HepG2 (cell line): ENCODE results near the gene SGMS1. TPM values are rescaled to one million over a fixed set of nuclear protein-coding genes. Genes with fewer than 3 reads are reported as not detected.

Experiments used
- BRCA1 ChIP-seq: sonication (generic); formaldehyde crosslinking; IDR thresholded peaks from 2 replicates; pipeline ENCODE4 v1.4.0; 2020; ENCODE audit warnings: missing genetic modification reagents
- CBX1 ChIP-seq: IDR thresholded peaks from one replicate; pipeline ENCODE4 v1.6.1; 2016; ENCODE audit warnings: antibody characterized with exemption, low read depth
- GFI1 ChIP-seq: sonication (generic); formaldehyde crosslinking; IDR thresholded peaks from 2 replicates; pipeline ENCODE4 v1.5.0; 2020; ENCODE audit warnings: missing genetic modification reagents, mild to moderate bottlenecking, borderline replicate concordance
- IKZF1 ChIP-seq: fragments of 450-650 bp; IDR thresholded peaks from 2 replicates; pipeline ENCODE4 v1.7.1; 2016
- ISL2 ChIP-seq: sonication (generic); formaldehyde crosslinking; IDR thresholded peaks from 2 replicates; pipeline ENCODE4 v1.5.0; 2020; ENCODE audit warnings: missing genetic modification reagents
- JARID2 ChIP-seq: sonication (generic); formaldehyde crosslinking; IDR thresholded peaks from 2 replicates; pipeline ENCODE4 v1.8.1; 2023; ENCODE audit warnings: missing genetic modification reagents, inconsistent platforms; ENCODE audit not compliant: insufficient replicate concordance
- MBD4 ChIP-seq: IDR thresholded peaks from 2 replicates; pipeline ENCODE4 v1.6.1; 2012; ENCODE audit warnings: low read length, inconsistent platforms, borderline replicate concordance
- MBNL3 ChIP-seq: fragments of 250-450 bp; sonication (Bioruptor Pico); conservative IDR thresholded peaks from 2 replicates; pipeline ENCODE4 v1.8.0; 2022; ENCODE audit warnings: mild to moderate bottlenecking, inconsistent platforms
- NCOA2 ChIP-seq: sonication (generic); formaldehyde crosslinking; IDR thresholded peaks from 2 replicates; pipeline ENCODE4 v1.8.0; 2022; ENCODE audit warnings: inconsistent platforms
- RARG ChIP-seq: sonication (generic); formaldehyde crosslinking; IDR thresholded peaks from 2 replicates; pipeline ENCODE4 v1.4.0; 2020; ENCODE audit warnings: low read depth, mild to moderate bottlenecking, missing genetic modification reagents
- TCF7 ChIP-seq: sonication (generic); IDR thresholded peaks from 2 replicates; pipeline ENCODE4 v1.6.1; 2016; ENCODE audit warnings: antibody characterized with exemption, low read depth
- ZBTB3 ChIP-seq: sonication (generic); formaldehyde crosslinking; IDR thresholded peaks from 2 replicates; pipeline ENCODE4 v1.4.0; 2020; ENCODE audit warnings: low read depth, mild to moderate bottlenecking, moderate library complexity, missing genetic modification reagents, borderline replicate concordance
- ZNF235 ChIP-seq: sonication (generic); formaldehyde crosslinking; IDR thresholded peaks from 2 replicates; pipeline ENCODE4 v1.8.1; 2023; ENCODE audit warnings: mild to moderate bottlenecking, missing genetic modification reagents, borderline replicate concordance
- ZNF292 ChIP-seq: sonication (generic); formaldehyde crosslinking; IDR thresholded peaks from 2 replicates; pipeline ENCODE4 v1.8.1; 2022; ENCODE audit warnings: mild to moderate bottlenecking, low read depth, missing genetic modification reagents, borderline replicate concordance
- ZNF350 ChIP-seq: sonication (generic); formaldehyde crosslinking; IDR thresholded peaks from 2 replicates; pipeline ENCODE4 v1.4.0; 2020; ENCODE audit warnings: mild to moderate bottlenecking, low read depth, missing genetic modification reagents, borderline replicate concordance
- ZNF557 ChIP-seq: sonication (generic); formaldehyde crosslinking; IDR thresholded peaks from 2 replicates; pipeline ENCODE4 v1.4.0; 2020; ENCODE audit warnings: missing genetic modification reagents
- ZNF713 ChIP-seq: sonication (generic); formaldehyde crosslinking; IDR thresholded peaks from 2 replicates; pipeline ENCODE4 v1.4.0; 2020; ENCODE audit warnings: mild to moderate bottlenecking, missing genetic modification reagents
- ZNF747 ChIP-seq: sonication (generic); formaldehyde crosslinking; IDR thresholded peaks from 2 replicates; pipeline ENCODE4 v1.8.1; 2023; ENCODE audit warnings: missing genetic modification reagents, mild to moderate bottlenecking, borderline replicate concordance
- ZSCAN29 ChIP-seq: sonication (generic); formaldehyde crosslinking; conservative IDR thresholded peaks from 2 replicates; pipeline ENCODE4 v1.4.0; 2020; ENCODE audit warnings: mild to moderate bottlenecking, missing genetic modification reagents
- polyA plus RNA-seq, 8 experiments: library from polyadenylated mRNA; depleted of rRNA in 3 of 8; stranded (reverse) in 7 of 8; unstranded in 1 of 8; fragments of >200 nt; fragmentation: Illumina TruSeq in 4 of 8; extraction: Trizol in 4 of 8; gene quantifications; 2 replicates each; pipeline versions ENCODE4 v1.2.1 to v1.2.3, GENCODE V29; 2011 to 2016; ENCODE audit warnings: low read depth in 4 of 8, missing spikeins in 1 of 8, mixed read lengths in 1 of 8; ENCODE audit not compliant: insufficient read depth in 1 of 8
- total RNA-seq, 5 experiments: library from RNA; depleted of rRNA; stranded (reverse); fragments of >200 nt; fragmentation: Illumina TruSeq; extraction: Trizol; gene quantifications; 2 replicates each; pipeline ENCODE4 v1.2.3, GENCODE V29; 2016; ENCODE audit warnings: low read depth in 1 of 5
- TF ChIP-seq, protein P1 (sequence below): sonication (generic); formaldehyde crosslinking; IDR thresholded peaks from one replicate; pipeline ENCODE4 v1.5.1; 2020; ENCODE audit warnings: mild to moderate bottlenecking, missing genetic modification reagents; ENCODE audit errors: not compliant biosample characterization
- TF ChIP-seq, protein P2 (sequence below): sonication (generic); formaldehyde crosslinking; IDR thresholded peaks from 2 replicates; pipeline ENCODE4 v1.5.0; 2020; ENCODE audit warnings: missing genetic modification reagents, mild to moderate bottlenecking, borderline replicate concordance

The SGMS1 gene
- total and polyA plus RNA-seq, 2 of the 13 experiments (the other 11 are each of a cell fraction or from before 2014, with no cell fraction given) = 6.5 to 15.1 TPM

DNA sequence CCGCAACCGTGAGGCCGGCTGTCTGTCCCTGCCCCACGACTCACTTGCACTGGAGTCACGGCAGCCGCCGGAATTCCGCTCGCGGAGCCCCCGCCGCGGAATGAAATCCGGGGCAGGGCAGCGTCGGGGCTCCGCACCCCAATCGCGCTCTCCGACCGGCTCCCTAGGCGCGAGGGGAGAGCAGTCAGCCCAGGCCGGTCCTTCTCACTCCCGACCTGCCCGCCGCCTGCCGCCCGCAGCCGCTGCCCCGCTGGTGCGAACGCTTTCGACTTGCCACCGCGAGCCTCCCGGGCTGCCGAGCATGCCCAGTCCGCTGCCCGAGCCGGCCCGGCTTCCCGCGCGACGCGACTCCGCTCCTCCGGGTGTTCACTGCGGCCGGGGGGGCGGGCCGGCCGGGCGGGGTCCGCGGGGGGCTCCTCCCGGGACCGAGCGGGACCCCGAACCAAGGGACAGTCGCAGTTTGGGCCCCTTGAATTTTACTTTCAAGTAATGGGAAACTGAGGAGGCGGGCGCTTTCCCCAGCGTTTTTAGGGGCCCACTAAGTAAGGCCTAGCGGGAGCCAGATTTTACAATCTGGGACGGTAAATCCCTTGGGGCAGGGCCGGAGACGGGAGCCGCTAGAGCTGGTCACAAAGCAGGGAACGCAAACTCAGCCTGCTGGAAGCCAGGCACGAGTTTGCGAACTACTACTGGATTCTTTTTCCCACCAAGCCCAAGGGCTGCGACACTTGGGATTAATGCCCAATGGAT, at the start of gene SGMS1 (continued):
- TF ChIP-seq ZNF235 = no peak
- TF ChIP-seq NCOA2 (CRISPR knock-in tag) = no peak
- TF ChIP-seq ZNF292 (CRISPR knock-in tag) = no peak
- TF ChIP-seq BRCA1 (CRISPR knock-in tag) = no peak; the same call in 1 of the 2 replicates
- peak; percentile 27; the same call in 1 of the 2 replicates for TF ChIP-seq ZSCAN29 (CRISPR knock-in tag)
- TF ChIP-seq GFI1 (CRISPR knock-in tag) = peak; percentile 38; the same call in 1 of the 2 replicates
- TF ChIP-seq ZBTB3 (CRISPR knock-in tag) = 0 out of 2 replicates have a peak, but pooled peaks have one; percentile 15
- no peak for TF ChIP-seq MBD4
- no peak for TF ChIP-seq ISL2 (CRISPR knock-in tag)
- TF ChIP-seq ZNF557 = no peak
- no peak for TF ChIP-seq TCF7
- TF ChIP-seq, protein P1, sequence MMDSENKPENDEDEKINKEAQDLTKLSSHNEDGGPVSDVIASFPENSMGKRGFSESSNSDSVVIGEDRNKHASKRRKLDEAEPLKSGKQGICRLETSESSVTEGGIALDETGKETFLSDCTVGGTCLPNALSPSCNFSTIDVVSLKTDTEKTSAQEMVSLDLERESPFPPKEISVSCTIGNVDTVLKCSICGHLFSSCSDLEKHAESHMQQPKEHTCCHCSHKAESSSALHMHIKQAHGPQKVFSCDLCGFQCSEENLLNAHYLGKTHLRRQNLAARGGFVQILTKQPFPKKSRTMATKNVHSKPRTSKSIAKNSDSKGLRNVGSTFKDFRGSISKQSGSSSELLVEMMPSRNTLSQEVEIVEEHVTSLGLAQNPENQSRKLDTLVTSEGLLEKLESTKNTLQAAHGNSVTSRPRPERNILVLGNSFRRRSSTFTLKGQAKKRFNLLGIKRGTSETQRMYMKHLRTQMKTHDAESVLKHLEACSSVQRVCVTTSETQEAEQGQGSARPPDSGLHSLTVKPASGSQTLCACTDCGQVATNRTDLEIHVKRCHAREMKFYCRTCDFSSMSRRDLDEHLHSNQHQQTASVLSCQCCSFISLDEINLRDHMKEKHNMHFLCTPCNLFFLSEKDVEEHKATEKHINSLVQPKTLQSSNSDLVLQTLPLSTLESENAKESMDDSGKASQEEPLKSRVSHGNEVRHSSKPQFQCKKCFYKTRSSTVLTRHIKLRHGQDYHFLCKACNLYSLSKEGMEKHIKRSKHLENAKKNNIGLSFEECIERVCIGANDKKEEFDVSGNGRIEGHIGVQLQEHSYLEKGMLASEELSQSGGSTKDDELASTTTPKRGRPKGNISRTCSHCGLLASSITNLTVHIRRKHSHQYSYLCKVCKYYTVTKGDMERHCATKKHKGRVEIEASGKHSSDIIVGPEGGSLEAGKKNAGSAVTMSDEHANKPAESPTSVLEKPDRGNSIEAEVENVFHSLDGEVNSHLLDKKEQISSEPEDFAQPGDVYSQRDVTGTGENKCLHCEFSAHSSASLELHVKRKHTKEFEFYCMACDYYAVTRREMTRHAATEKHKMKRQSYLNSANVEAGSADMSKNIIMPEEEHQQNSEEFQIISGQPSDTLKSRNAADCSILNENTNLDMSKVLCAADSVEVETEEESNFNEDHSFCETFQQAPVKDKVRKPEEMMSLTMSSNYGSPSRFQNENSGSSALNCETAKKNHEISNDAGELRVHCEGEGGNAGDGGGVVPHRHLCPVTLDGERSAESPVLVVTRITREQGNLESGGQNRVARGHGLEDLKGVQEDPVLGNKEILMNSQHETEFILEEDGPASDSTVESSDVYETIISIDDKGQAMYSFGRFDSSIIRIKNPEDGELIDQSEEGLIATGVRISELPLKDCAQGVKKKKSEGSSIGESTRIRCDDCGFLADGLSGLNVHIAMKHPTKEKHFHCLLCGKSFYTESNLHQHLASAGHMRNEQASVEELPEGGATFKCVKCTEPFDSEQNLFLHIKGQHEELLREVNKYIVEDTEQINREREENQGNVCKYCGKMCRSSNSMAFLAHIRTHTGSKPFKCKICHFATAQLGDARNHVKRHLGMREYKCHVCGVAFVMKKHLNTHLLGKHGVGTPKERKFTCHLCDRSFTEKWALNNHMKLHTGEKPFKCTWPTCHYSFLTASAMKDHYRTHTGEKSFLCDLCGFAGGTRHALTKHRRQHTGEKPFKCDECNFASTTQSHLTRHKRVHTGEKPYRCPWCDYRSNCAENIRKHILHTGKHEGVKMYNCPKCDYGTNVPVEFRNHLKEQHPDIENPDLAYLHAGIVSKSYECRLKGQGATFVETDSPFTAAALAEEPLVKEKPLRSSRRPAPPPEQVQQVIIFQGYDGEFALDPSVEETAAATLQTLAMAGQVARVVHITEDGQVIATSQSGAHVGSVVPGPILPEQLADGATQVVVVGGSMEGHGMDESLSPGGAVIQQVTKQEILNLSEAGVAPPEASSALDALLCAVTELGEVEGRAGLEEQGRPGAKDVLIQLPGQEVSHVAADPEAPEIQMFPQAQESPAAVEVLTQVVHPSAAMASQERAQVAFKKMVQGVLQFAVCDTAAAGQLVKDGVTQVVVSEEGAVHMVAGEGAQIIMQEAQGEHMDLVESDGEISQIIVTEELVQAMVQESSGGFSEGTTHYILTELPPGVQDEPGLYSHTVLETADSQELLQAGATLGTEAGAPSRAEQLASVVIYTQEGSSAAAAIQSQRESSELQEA (CRISPR knock-in tag) = no peak
- no peak for TF ChIP-seq ZNF713 (CRISPR knock-in tag)
- TF ChIP-seq RARG = no peak; the same call in 1 of the 2 replicates
- TF ChIP-seq MBNL3 (CRISPR knock-in tag) = no peak
- no peak; the same call in 1 of the 2 replicates for TF ChIP-seq ZNF350 (CRISPR knock-in tag)
- no peak for TF ChIP-seq CBX1
- 0 out of 2 replicates have a peak, but pooled peaks have one; percentile 53 for TF ChIP-seq ZNF747 (CRISPR knock-in tag)
- TF ChIP-seq, protein P2, sequence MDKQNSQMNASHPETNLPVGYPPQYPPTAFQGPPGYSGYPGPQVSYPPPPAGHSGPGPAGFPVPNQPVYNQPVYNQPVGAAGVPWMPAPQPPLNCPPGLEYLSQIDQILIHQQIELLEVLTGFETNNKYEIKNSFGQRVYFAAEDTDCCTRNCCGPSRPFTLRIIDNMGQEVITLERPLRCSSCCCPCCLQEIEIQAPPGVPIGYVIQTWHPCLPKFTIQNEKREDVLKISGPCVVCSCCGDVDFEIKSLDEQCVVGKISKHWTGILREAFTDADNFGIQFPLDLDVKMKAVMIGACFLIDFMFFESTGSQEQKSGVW (CRISPR knock-in tag) = no peak
- TF ChIP-seq IKZF1 = no peak
- no peak for TF ChIP-seq JARID2 (CRISPR knock-in tag)
